K562 (cell line): ENCODE results near the gene EMC1.

ENCODE experiments used
- SP1 ChIP-seq: sonication (generic); formaldehyde crosslinking; IDR thresholded peaks from 2 replicates; pipeline ENCODE4 v1.8.1; 2022; ENCODE audit warnings: mild to moderate bottlenecking, missing genetic modification reagents
- ZBTB49 ChIP-seq: sonication (generic); formaldehyde crosslinking; IDR thresholded peaks from 2 replicates; pipeline ENCODE4 v1.8.0; 2022; ENCODE audit warnings: missing genetic modification reagents, mild to moderate bottlenecking, borderline replicate concordance

- TF ChIP-seq ZBTB49 (CRISPR knock-in tag) (no peak), SP1 (CRISPR knock-in tag) (no peak)
Measured at GRCh38 chr1:19189270-19189669, 62.1 kb downstream of the EMC1 start.
